ENCODE measurements around the gene CCNL2. TPM values are rescaled to one million over a fixed set of nuclear protein-coding genes. Genes with fewer than 3 reads are reported as not detected.

Gene CCNL2
- total and polyA plus RNA-seq, 2 of the 13 experiments (the other 11 are each of a cell fraction or from before 2014, with no cell fraction given) = 105 to 340 TPM

GRCh38 chr1:1399187-1399871 is at the start of gene CCNL2 (continued):
- peak; percentile 82; the same call in 1 of the 2 replicates for TF ChIP-seq BCL3 (CRISPR knock-in tag; IDR thresholded peaks at IDR 0.05)
- TF ChIP-seq MTA1 (CRISPR knock-in tag; IDR thresholded peaks at IDR 0.05; ENCODE audit: borderline replicate concordance) = no peak; the same call in 1 of the 2 replicates
- no peak for TF ChIP-seq SIN3B (IDR thresholded peaks at IDR 0.05; ENCODE audit: low read length)
- no peak for TF ChIP-seq ZNF737 (CRISPR knock-in tag; IDR thresholded peaks at IDR 0.05; ENCODE audit: borderline replicate concordance)
- TF ChIP-seq NR2F1 (CRISPR knock-in tag; IDR thresholded peaks at IDR 0.05) = peak in 1 of 2 experiments; percentile 17; a peak in 1 of 4 replicates
- TF ChIP-seq ARNT2 (CRISPR knock-in tag; IDR thresholded peaks at IDR 0.05; ENCODE audit: low read depth) = peak; percentile 89
- no peak for TF ChIP-seq ZBTB21 (CRISPR knock-in tag; IDR thresholded peaks at IDR 0.05)
- no peak for TF ChIP-seq ZSCAN5A (CRISPR knock-in tag; IDR thresholded peaks at IDR 0.05; ENCODE audit: borderline replicate concordance)
- peak; percentile 64; the same call in 1 of the 2 replicates for TF ChIP-seq DMAP1 (CRISPR knock-in tag; IDR thresholded peaks at IDR 0.05)
- TF ChIP-seq MAX (IDR thresholded peaks at IDR 0.05) = no peak
- TF ChIP-seq HCFC1 (IDR thresholded peaks at IDR 0.05; ENCODE audit: low read depth, low read length) = no peak; the same call in 1 of the 2 replicates
- TF ChIP-seq ATF7 (IDR thresholded peaks at IDR 0.05) = no peak
- no peak for TF ChIP-seq ATF7 (CRISPR knock-in tag; IDR thresholded peaks at IDR 0.05)
- peak; percentile 65 for TF ChIP-seq ZNF850 (CRISPR knock-in tag; conservative IDR thresholded peaks at IDR 0.05)
- TF ChIP-seq AHR (CRISPR knock-in tag; IDR thresholded peaks at IDR 0.05) = 0 out of 2 replicates have a peak, but pooled peaks have one; percentile 1
- TF ChIP-seq ZFP36 (IDR thresholded peaks at IDR 0.05; ENCODE audit: borderline replicate concordance, low read depth, low read length, partially characterized antibody) = no peak
- peak; percentile 8; the same call in 1 of the 2 replicates for TF ChIP-seq ZNF331 (CRISPR knock-in tag; IDR thresholded peaks at IDR 0.05)
- no peak for TF ChIP-seq SMAD1 (CRISPR knock-in tag; IDR thresholded peaks at IDR 0.05; ENCODE audit: borderline replicate concordance, low read depth)
- no peak for TF ChIP-seq MBD4 (IDR thresholded peaks at IDR 0.05; ENCODE audit: borderline replicate concordance, low read length)
- TF ChIP-seq PAWR (CRISPR knock-in tag; IDR thresholded peaks at IDR 0.05; ENCODE audit: borderline replicate concordance) = 0 out of 2 replicates have a peak, but pooled peaks have one; percentile 83
- no peak for TF ChIP-seq FOXM1 (CRISPR knock-in tag; IDR thresholded peaks at IDR 0.05)
- no peak for TF ChIP-seq NFE2L2 (IDR thresholded peaks at IDR 0.05; ENCODE audit: low read length)
- TF ChIP-seq MZF1 (CRISPR knock-in tag; IDR thresholded peaks at IDR 0.05; ENCODE audit: borderline replicate concordance) = no peak
- TF ChIP-seq KLF11 (CRISPR knock-in tag; IDR thresholded peaks at IDR 0.05) = no peak
- TF ChIP-seq ZNF232 (CRISPR knock-in tag; IDR thresholded peaks at IDR 0.05; ENCODE audit: borderline replicate concordance) = no peak; the same call in 1 of the 2 replicates
- peak; percentile 50; the same call in 1 of the 2 replicates for TF ChIP-seq MEIS2 (CRISPR knock-in tag; IDR thresholded peaks at IDR 0.05)
- TF ChIP-seq ZNF564 (CRISPR knock-in tag; IDR thresholded peaks at IDR 0.05) = peak; percentile 58; the same call in 1 of the 2 replicates
- no peak for TF ChIP-seq ZNF557 (CRISPR knock-in tag; IDR thresholded peaks at IDR 0.05)
- no peak for TF ChIP-seq PLRG1 (conservative IDR thresholded peaks at IDR 0.05)
- TF ChIP-seq MXD3 (CRISPR knock-in tag; IDR thresholded peaks at IDR 0.05) = no peak
- TF ChIP-seq ZFP36L1 (CRISPR knock-in tag; IDR thresholded peaks at IDR 0.05) = peak; percentile 60; the same call in 1 of the 2 replicates
